Ovary (tissue), 3 donors: ENCODE measurements around the gene TIMP2.

Source experiments
- EP300 ChIP-seq: sonication (generic); formaldehyde crosslinking; IDR thresholded peaks from one replicate; pipeline ENCODE4 v1.6.1; 2017; ENCODE audit warnings: antibody characterized with exemption
- POLR2A ChIP-seq: fragments of 450-650 bp; IDR thresholded peaks from one replicate; pipeline ENCODE4 v1.6.1; 2017; ENCODE audit warnings: antibody characterized with exemption, mild to moderate bottlenecking, moderate library complexity
- TF ChIP-seq, protein P1 (sequence below), 3 donors: fragments of 450-650 bp in 2 of 3; fragments of 200-600 bp in 1 of 3; IDR thresholded peaks; one replicate each; pipeline versions ENCODE4 v1.5.1 to v1.8.0; 2016 to 2022; ENCODE audit warnings: antibody characterized with exemption in 3 of 3, mild to moderate bottlenecking in 1 of 3
- donor health status: DM: no; HTN: no; CAD: no.

DNA sequence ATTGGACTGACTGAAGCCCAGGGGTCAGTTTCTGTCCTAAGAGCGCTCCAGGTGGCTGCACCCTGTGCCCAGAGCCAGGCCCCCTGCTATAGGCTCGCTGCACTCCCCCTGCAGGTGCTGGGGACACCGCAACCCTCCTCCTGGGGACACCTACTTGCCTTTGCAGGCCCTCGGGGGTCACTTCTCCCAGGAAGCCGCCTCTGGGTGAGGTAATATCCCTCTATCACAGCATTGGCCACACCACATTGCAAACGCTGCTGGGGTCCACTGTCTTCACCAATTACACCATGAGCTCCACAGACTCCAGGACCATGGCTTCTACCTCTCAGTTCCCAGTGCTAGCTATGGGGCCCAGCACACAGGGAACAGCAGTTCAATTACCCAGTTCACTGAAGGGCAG lies 99.5 kb downstream of the TIMP2 start:
- TF ChIP-seq, protein P1, sequence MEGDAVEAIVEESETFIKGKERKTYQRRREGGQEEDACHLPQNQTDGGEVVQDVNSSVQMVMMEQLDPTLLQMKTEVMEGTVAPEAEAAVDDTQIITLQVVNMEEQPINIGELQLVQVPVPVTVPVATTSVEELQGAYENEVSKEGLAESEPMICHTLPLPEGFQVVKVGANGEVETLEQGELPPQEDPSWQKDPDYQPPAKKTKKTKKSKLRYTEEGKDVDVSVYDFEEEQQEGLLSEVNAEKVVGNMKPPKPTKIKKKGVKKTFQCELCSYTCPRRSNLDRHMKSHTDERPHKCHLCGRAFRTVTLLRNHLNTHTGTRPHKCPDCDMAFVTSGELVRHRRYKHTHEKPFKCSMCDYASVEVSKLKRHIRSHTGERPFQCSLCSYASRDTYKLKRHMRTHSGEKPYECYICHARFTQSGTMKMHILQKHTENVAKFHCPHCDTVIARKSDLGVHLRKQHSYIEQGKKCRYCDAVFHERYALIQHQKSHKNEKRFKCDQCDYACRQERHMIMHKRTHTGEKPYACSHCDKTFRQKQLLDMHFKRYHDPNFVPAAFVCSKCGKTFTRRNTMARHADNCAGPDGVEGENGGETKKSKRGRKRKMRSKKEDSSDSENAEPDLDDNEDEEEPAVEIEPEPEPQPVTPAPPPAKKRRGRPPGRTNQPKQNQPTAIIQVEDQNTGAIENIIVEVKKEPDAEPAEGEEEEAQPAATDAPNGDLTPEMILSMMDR (IDR thresholded peaks at IDR 0.05) = no peak
- TF ChIP-seq EP300 = no peak
- TF ChIP-seq POLR2A = no peak
